Stimulated activated memory B cell treated with anti-CD40 and anti-IgM and Interleukin-4, amounts not matched to agents 10 μg/mL and 1 μg/mL and 100 μg/mL, for 72 hours (primary cell): ENCODE measurements around the gene SMPD1.
A peak's percentile ranks its signal among the peaks of the same experiment; 100 is the strongest.
"Not testable (repeated sequence)": the region's sequence is repeated elsewhere in the genome, so short reads cannot be mapped to it uniquely, and the experiment has no call there.

Experiments
- ATAC-seq: fragments of 150-1000 bp; cut with Tn5 transposase; 2 replicates; pipeline ENCODE4 v1.10.0; 2021
- H3K27ac Mint-ChIP-seq: one replicate; pipeline ENCODE4 v1.8.0; 2022; ENCODE audit warnings: mild to moderate bottlenecking, mixed read lengths
- H3K27me3 Mint-ChIP-seq: one replicate; pipeline ENCODE4 v1.8.0; 2022; ENCODE audit warnings: mixed read lengths
- H3K36me3 Mint-ChIP-seq: one replicate; pipeline ENCODE4 v1.8.0; 2022; ENCODE audit warnings: mixed read lengths
- H3K4me1 Mint-ChIP-seq: one replicate; pipeline ENCODE4 v1.8.0; 2022; ENCODE audit warnings: mixed read lengths
- H3K4me3 Mint-ChIP-seq: one replicate; pipeline ENCODE4 v1.8.0; 2022; ENCODE audit warnings: mild to moderate bottlenecking, moderate library complexity, mixed read lengths
- H3K9me3 Mint-ChIP-seq: one replicate; pipeline ENCODE4 v1.8.0; 2022; ENCODE audit warnings: mixed read lengths

The SMPD1 gene

GRCh38 chr11:6377902-6378639, 12.2 kb upstream of the SMPD1 start:
- Mint-ChIP-seq H3K4me1 (no peaks in the 10 kb centered on the region), H3K27me3 (no peaks in the 10 kb centered on the region), H3K9me3 (no peaks in the 10 kb centered on the region), H3K36me3 (no peaks in the 10 kb centered on the region), H3K4me3 (no peak overlapping the region), H3K27ac (peak overlapping the region; percentile 42)
- peak; percentile 43 for ATAC-seq

- no peak for ATAC-seq
- Mint-ChIP-seq H3K4me3 (no peak overlapping the region), H3K9me3 (no peaks in the 10 kb centered on the region), H3K4me1 (no peaks in the 10 kb centered on the region), H3K36me3 (no peaks in the 10 kb centered on the region), H3K27me3 (no peaks in the 10 kb centered on the region), H3K27ac (peak overlapping the region; percentile 42)
These were observed 11.7 kb upstream of the SMPD1 start for GRCh38 chr11:6378640-6378989.

- Mint-ChIP-seq H3K27ac (no peak overlapping the region), H3K9me3 (no peaks in the 10 kb centered on the region), H3K4me3 (no peak overlapping the region), H3K27me3 (no peaks in the 10 kb centered on the region), H3K4me1 (peaks cover 12% of the 10 kb centered on the region), H3K36me3 (no peaks in the 10 kb centered on the region)
- ATAC-seq = no peak
These were observed 5.1 kb upstream of the SMPD1 start for GRCh38 chr11:6385046-6385777.

GRCh38 chr11:6387811-6388599, 2.3 kb upstream of the SMPD1 start:
- Mint-ChIP-seq H3K27me3 (no peaks in the 10 kb centered on the region), H3K4me3 (no peak overlapping the region), H3K36me3 (peaks cover 5% of the 10 kb centered on the region), H3K27ac (peak overlapping the region; percentile 89), H3K9me3 (no peaks in the 10 kb centered on the region), H3K4me1 (peaks cover 33% of the 10 kb centered on the region)
- no peak for ATAC-seq

GRCh38 chr11:6388748-6389147, 1.5 kb upstream of the SMPD1 start:
- Mint-ChIP-seq H3K27me3 (no peaks in the 10 kb centered on the region), H3K9me3 (no peaks in the 10 kb centered on the region), H3K4me1 (peaks cover 37% of the 10 kb centered on the region), H3K36me3 (peaks cover 10% of the 10 kb centered on the region), H3K27ac (peak overlapping the region; percentile 89), H3K4me3 (no peak overlapping the region)
- no peak for ATAC-seq

GRCh38 chr11:6390718-6391469, 620 bp downstream of the SMPD1 start:
- peak overlapping the region; percentile 89 for H3K27ac Mint-ChIP-seq
- no peaks in the 10 kb centered on the region for H3K27me3 Mint-ChIP-seq
- no peaks in the 10 kb centered on the region for H3K9me3 Mint-ChIP-seq

GRCh38 chr11:6391537-6392134, 1.4 kb downstream of the SMPD1 start:
- Mint-ChIP-seq H3K36me3 (peaks cover 18% of the 10 kb centered on the region), H3K4me3 (peak overlapping the region; percentile 85), H3K9me3 (no peaks in the 10 kb centered on the region), H3K4me1 (peaks cover 42% of the 10 kb centered on the region), H3K27me3 (no peaks in the 10 kb centered on the region), H3K27ac (no peak overlapping the region)
- no peak for ATAC-seq

More at GRCh38 chr11:6390718-6391469, 620 bp downstream of the SMPD1 start:
- ATAC-seq = no peak
- Mint-ChIP-seq H3K4me3 (peak overlapping the region; percentile 85), H3K4me1 (peaks cover 37% of the 10 kb centered on the region), H3K36me3 (peaks cover 11% of the 10 kb centered on the region)

GRCh38 chr11:6392251-6392650, 2.0 kb downstream of the SMPD1 start:
- not testable (repeated sequence) for H3K27ac Mint-ChIP-seq, H3K4me3 Mint-ChIP-seq, H3K9me3 Mint-ChIP-seq, H3K27me3 Mint-ChIP-seq, ATAC-seq
- H3K36me3 Mint-ChIP-seq = peaks cover 18% of the 10 kb centered on the region
- H3K4me1 Mint-ChIP-seq = peaks cover 42% of the 10 kb centered on the region

- peaks cover 18% of the 10 kb centered on the region for H3K36me3 Mint-ChIP-seq
- H3K27me3 Mint-ChIP-seq = no peaks in the 10 kb centered on the region
- no peak for ATAC-seq
- H3K4me3 Mint-ChIP-seq = no peak overlapping the region
- H3K9me3 Mint-ChIP-seq = no peaks in the 10 kb centered on the region
- H3K4me1 Mint-ChIP-seq = peaks cover 40% of the 10 kb centered on the region
- H3K27ac Mint-ChIP-seq = no peak overlapping the region
These were observed 3.9 kb downstream of the SMPD1 start for GRCh38 chr11:6393989-6394670.

- no peaks in the 10 kb centered on the region for H3K27me3 Mint-ChIP-seq
- H3K27ac Mint-ChIP-seq = no peak overlapping the region
- H3K36me3 Mint-ChIP-seq = peaks cover 20% of the 10 kb centered on the region
- H3K9me3 Mint-ChIP-seq = no peaks in the 10 kb centered on the region
- peaks cover 30% of the 10 kb centered on the region for H3K4me1 Mint-ChIP-seq
- H3K4me3 Mint-ChIP-seq = no peak overlapping the region
- ATAC-seq = no peak
These were observed 5.3 kb downstream of the SMPD1 start for GRCh38 chr11:6395470-6396060.

- Mint-ChIP-seq H3K36me3 (peaks cover 23% of the 10 kb centered on the region), H3K4me1 (peaks cover 18% of the 10 kb centered on the region), H3K27ac (no peak overlapping the region), H3K9me3 (no peaks in the 10 kb centered on the region), H3K4me3 (no peak overlapping the region), H3K27me3 (no peaks in the 10 kb centered on the region)
- ATAC-seq = no peak
These were observed 6.9 kb downstream of the SMPD1 start for GRCh38 chr11:6397156-6397555.

GRCh38 chr11:6397636-6398035, 7.4 kb downstream of the SMPD1 start:
- Mint-ChIP-seq H3K27ac (no peak overlapping the region), H3K9me3 (no peaks in the 10 kb centered on the region), H3K36me3 (peaks cover 22% of the 10 kb centered on the region), H3K4me3 (no peak overlapping the region), H3K27me3 (no peaks in the 10 kb centered on the region), H3K4me1 (peaks cover 21% of the 10 kb centered on the region)
- no peak for ATAC-seq

GRCh38 chr11:6400431-6401345, 10.4 kb downstream of the SMPD1 start:
- no peak for ATAC-seq
- Mint-ChIP-seq H3K4me1 (peaks cover 37% of the 10 kb centered on the region), H3K36me3 (peaks cover 14% of the 10 kb centered on the region), H3K27me3 (no peaks in the 10 kb centered on the region), H3K9me3 (no peaks in the 10 kb centered on the region), H3K27ac (no peak overlapping the region), H3K4me3 (no peak overlapping the region)
